CD14-positive monocyte (primary cell): Measurements from ENCODE around the gene VTI1A. TPM values are rescaled to one million over a fixed set of nuclear protein-coding genes. Genes with fewer than 3 reads are reported as not detected.

Source experiments
- DNase-seq, 3 donors: peaks; one replicate each; pipeline ENCODE4 v3.0.0-alpha.2; 2011 to 2022
- H2AFZ ChIP-seq: 2 replicates; pipeline ENCODE4 v1.6.0; 2012; ENCODE audit warnings: mild to moderate bottlenecking, low read depth, low read length, inconsistent platforms; ENCODE audit not compliant: insufficient read depth, poor library complexity, severe bottlenecking
- H3K27ac ChIP-seq, 2 donors: 1 replicate in 1 of 2; 2 replicates in 1 of 2; pipeline ENCODE4 v1.5.1; 2012 to 2013; ENCODE audit warnings: low read length in 2 of 2, control low read depth in 1 of 2, inconsistent platforms in 1 of 2, low read depth in 1 of 2, mild to moderate bottlenecking in 1 of 2
- H3K27me3 ChIP-seq, 2 donors: one replicate each; pipeline versions ENCODE4 v1.6.0 to v1.6.1; 2011 to 2013; ENCODE audit warnings: low read length in 2 of 2; ENCODE audit not compliant: control insufficient read depth in 2 of 2, insufficient read depth in 2 of 2
- H3K36me3 ChIP-seq, 2 donors: replicated peaks in 1 of 2; 1 replicate in 1 of 2; 2 replicates in 1 of 2; pipeline versions ENCODE4 v1.5.1 to v1.6.1; 2012 to 2013; ENCODE audit warnings: low read length in 2 of 2, control low read depth in 1 of 2, inconsistent platforms in 1 of 2, mild to moderate bottlenecking in 1 of 2; ENCODE audit not compliant: insufficient read depth in 2 of 2, control insufficient read depth in 1 of 2
- H3K4me1 ChIP-seq, 2 donors: 1 replicate in 1 of 2; 2 replicates in 1 of 2; pipeline versions ENCODE4 v1.5.1 to v1.6.1; 2012 to 2013; ENCODE audit warnings: low read length in 2 of 2, control low read depth in 1 of 2, inconsistent platforms in 1 of 2, mild to moderate bottlenecking in 1 of 2, moderate library complexity in 1 of 2; ENCODE audit not compliant: insufficient read depth in 2 of 2, control insufficient read depth in 1 of 2
- H3K4me2 ChIP-seq: replicated peaks from 2 replicates; pipeline ENCODE3; 2012; ENCODE audit warnings: low read length, moderate library complexity, mild to moderate bottlenecking; ENCODE audit not compliant: poor library complexity, severe bottlenecking; ENCODE audit errors: extremely low read depth
- H3K4me3 ChIP-seq, 3 experiments: fragments of 200-600 bp in 1 of 3; sonication (generic) in 1 of 3; replicated peaks in 1 of 3; 1 replicate in 2 of 3; 2 replicates in 1 of 3; pipeline ENCODE4 v1.5.1; 2011 to 2013; ENCODE audit warnings: low read length in 3 of 3, mild to moderate bottlenecking in 3 of 3, control low read depth in 2 of 3, low read depth in 2 of 3, inconsistent platforms in 1 of 3, moderate library complexity in 1 of 3
- H3K79me2 ChIP-seq: 2 replicates; pipeline ENCODE4 v1.6.0; 2012; ENCODE audit warnings: mild to moderate bottlenecking, control low read depth, inconsistent platforms, low read length, moderate library complexity; ENCODE audit not compliant: insufficient read depth
- H3K9ac ChIP-seq: 2 replicates; pipeline ENCODE4 v1.6.0; 2017; ENCODE audit warnings: low read length, mild to moderate bottlenecking; ENCODE audit not compliant: insufficient read depth, poor library complexity, severe bottlenecking
- H3K9me3 ChIP-seq, 2 donors: replicated peaks in 1 of 2; 1 replicate in 1 of 2; 2 replicates in 1 of 2; pipeline versions ENCODE4 v1.5.1 to v1.6.1; 2012 to 2013; ENCODE audit warnings: low read length in 2 of 2, control low read depth in 1 of 2; ENCODE audit not compliant: control insufficient read depth in 1 of 2, insufficient read depth in 1 of 2
- H4K20me1 ChIP-seq: 2 replicates; pipeline ENCODE4 v1.6.0; 2012; ENCODE audit warnings: mild to moderate bottlenecking, low read length, control low read depth, moderate library complexity; ENCODE audit not compliant: insufficient read depth
- H3K27ac Mint-ChIP-seq, 7 donors: one replicate each; pipeline ENCODE4 v1.8.0; 2020; ENCODE audit warnings: mild to moderate bottlenecking in 7 of 7, mixed read lengths in 7 of 7, moderate library complexity in 6 of 7, inconsistent platforms in 2 of 7
- H3K27me3 Mint-ChIP-seq, 3 donors: one replicate each; pipeline ENCODE4 v1.8.0; 2021 to 2022; ENCODE audit warnings: low read depth in 3 of 3, mild to moderate bottlenecking in 3 of 3, mixed read lengths in 3 of 3, moderate library complexity in 3 of 3, inconsistent platforms in 1 of 3
- H3K36me3 Mint-ChIP-seq, 2 donors: one replicate each; pipeline ENCODE4 v1.8.0; 2020; ENCODE audit warnings: mixed read lengths in 2 of 2, inconsistent platforms in 1 of 2, mild to moderate bottlenecking in 1 of 2
- H3K4me1 Mint-ChIP-seq: one replicate; pipeline ENCODE4 v1.8.0; 2020; ENCODE audit warnings: mild to moderate bottlenecking, mixed read lengths
- H3K4me3 Mint-ChIP-seq, 2 donors: one replicate each; pipeline ENCODE4 v1.8.0; 2020; ENCODE audit warnings: mild to moderate bottlenecking in 2 of 2, mixed read lengths in 2 of 2, moderate library complexity in 1 of 2
- H3K9me3 Mint-ChIP-seq, 7 donors: one replicate each; pipeline ENCODE4 v1.8.0; 2020 to 2022; ENCODE audit warnings: mixed read lengths in 7 of 7, mild to moderate bottlenecking in 6 of 7, moderate library complexity in 6 of 7, inconsistent platforms in 2 of 7
- CTCF ChIP-seq: fragments of 200-600 bp; IDR thresholded peaks from one replicate; pipeline ENCODE4 v1.8.0; 2022; ENCODE audit warnings: antibody characterized with exemption, mild to moderate bottlenecking
- WGBS: methylation state at CpG from one replicate; pipeline ENCODE4 v1.1.5; 2013; ENCODE audit warnings: missing lambda C conversion rate; ENCODE audit not compliant: insufficient coverage; 5-methylcytosine and 5-hydroxymethylcytosine counted together
- intact Hi-C, 2 donors: fragments of 100-400 bp; cut with micrococcal nuclease; formaldehyde crosslinking; loops; one replicate each; pipeline versions ENCODE4 v1.15.0 to v1.15.1; 2023
- polyA plus RNA-seq, 3 donors: library from polyadenylated mRNA; depleted of rRNA in 1 of 3; unstranded in 2 of 3; stranded (reverse) in 1 of 3; fragments of 300-500 nt in 2 of 3; fragments of >200 nt in 1 of 3; fragmentation: Illumina TruSeq in 2 of 3; gene quantifications; 1 replicate in 2 of 3; 2 replicates in 1 of 3; pipeline ENCODE4 v1.2.3, GENCODE V29; 2012 to 2021

The VTI1A gene
- polyA plus RNA-seq, 3 donors = 23.6 to 25.4 (median 24.1) TPM

DNA sequence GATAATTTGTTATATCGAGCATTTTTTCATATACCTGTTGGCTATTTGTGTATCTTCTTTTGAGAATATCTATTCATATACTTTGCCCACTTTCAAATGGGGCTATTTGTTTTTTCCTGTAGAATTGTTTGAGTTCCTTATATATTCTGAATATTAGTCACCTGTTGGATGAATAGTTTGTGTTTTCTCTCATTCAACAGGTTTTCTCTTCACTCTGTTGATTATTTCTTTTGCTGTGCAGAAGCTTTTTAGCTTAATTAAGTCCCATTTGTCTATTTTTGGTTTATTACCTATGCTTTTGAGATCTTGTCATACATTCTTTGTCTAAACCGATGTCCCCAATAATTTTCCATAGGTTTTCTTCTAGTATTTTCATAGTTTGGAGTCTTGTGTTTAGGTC, 65.3 kb downstream of the VTI1A start:
- H3K27ac ChIP-seq = no peak overlapping the region
- no peak overlapping the region for H3K4me2 ChIP-seq
- peaks cover 2% of the 10 kb centered on the region for H3K4me1 Mint-ChIP-seq
- H3K4me1 ChIP-seq = no peaks in the 10 kb centered on the region
- peaks cover 2 to 6% of the 10 kb centered on the region in 2 donors for H3K36me3 Mint-ChIP-seq
- H3K4me3 Mint-ChIP-seq = no peak overlapping the region
- H3K27me3 ChIP-seq = no peaks in the 10 kb centered on the region
- DNase-seq = no peak
- H3K4me3 ChIP-seq = no peak overlapping the region
- H2AFZ ChIP-seq = no peak overlapping the region
- peaks cover 0 to 3% (median 0%) of the 10 kb centered on the region in 7 donors for H3K9me3 Mint-ChIP-seq
- H3K9me3 ChIP-seq = no peaks in the 10 kb centered on the region
- no peak for TF ChIP-seq CTCF
- no peaks in the 10 kb centered on the region for H3K36me3 ChIP-seq
- H3K9ac ChIP-seq = no peak overlapping the region
- intact Hi-C loops = no loop called here
- H3K27ac Mint-ChIP-seq = no peak overlapping the region
- peaks cover 0 to 2% (median 1%) of the 10 kb centered on the region in 3 donors for H3K27me3 Mint-ChIP-seq
- H4K20me1 ChIP-seq = peaks cover 22% of the 10 kb centered on the region
- H3K79me2 ChIP-seq = no peaks in the 10 kb centered on the region
- WGBS = no CpG with 5 or more reads among the region's 2 CpGs

- intact Hi-C loops = no loop called here
- peaks cover 1 to 3% of the 10 kb centered on the region in 2 donors for H3K4me1 ChIP-seq
- H3K4me1 Mint-ChIP-seq = peaks cover 6% of the 10 kb centered on the region
- H3K27me3 Mint-ChIP-seq = peaks cover 0 to 1% (median 0%) of the 10 kb centered on the region in 3 donors
- no peak overlapping the region for H2AFZ ChIP-seq
- H3K9me3 ChIP-seq = no peaks in the 10 kb centered on the region
- TF ChIP-seq CTCF = no peak
- peaks cover 0 to 3% (median 0%) of the 10 kb centered on the region in 7 donors for H3K9me3 Mint-ChIP-seq
- H3K27me3 ChIP-seq = no peaks in the 10 kb centered on the region
- no peak overlapping the region for H3K4me3 ChIP-seq
- peaks cover 2 to 6% of the 10 kb centered on the region in 2 donors for H3K36me3 Mint-ChIP-seq
- H3K36me3 ChIP-seq = no peaks in the 10 kb centered on the region
- H3K27ac Mint-ChIP-seq = no peak overlapping the region
- no peak overlapping the region for H3K4me2 ChIP-seq
- no peak overlapping the region for H3K4me3 Mint-ChIP-seq
- H3K79me2 ChIP-seq = no peaks in the 10 kb centered on the region
- H3K9ac ChIP-seq = no peak overlapping the region
- H4K20me1 ChIP-seq = peaks cover 24% of the 10 kb centered on the region
- no peak overlapping the region for H3K27ac ChIP-seq
- no peak for DNase-seq
Observed at GRCh38 chr10:112515126-112515525, 68.1 kb downstream of the VTI1A start.
